Subcutaneous adipose tissue (tissue), 4 donors: ENCODE data around the gene TIPARP. TPM values are rescaled to one million over a fixed set of nuclear protein-coding genes. Genes with fewer than 3 reads are reported as not detected.

Experiments used
- CTCF ChIP-seq: fragments of 450-650 bp; IDR thresholded peaks from one replicate; pipeline ENCODE4 v1.5.1; 2016; ENCODE audit warnings: low read depth, mild to moderate bottlenecking, control low read depth, antibody characterized with exemption, moderate library complexity
- total RNA-seq, 4 donors: library from RNA; depleted of rRNA; stranded (reverse); fragments of >200 nt; gene quantifications; one replicate each; pipeline ENCODE4 v1.1.0, GENCODE V29; 2016

The TIPARP gene
- total RNA-seq, 4 donors from 2014 or later, result 32.2 to 70.1 (median 43.6) TPM

DNA sequence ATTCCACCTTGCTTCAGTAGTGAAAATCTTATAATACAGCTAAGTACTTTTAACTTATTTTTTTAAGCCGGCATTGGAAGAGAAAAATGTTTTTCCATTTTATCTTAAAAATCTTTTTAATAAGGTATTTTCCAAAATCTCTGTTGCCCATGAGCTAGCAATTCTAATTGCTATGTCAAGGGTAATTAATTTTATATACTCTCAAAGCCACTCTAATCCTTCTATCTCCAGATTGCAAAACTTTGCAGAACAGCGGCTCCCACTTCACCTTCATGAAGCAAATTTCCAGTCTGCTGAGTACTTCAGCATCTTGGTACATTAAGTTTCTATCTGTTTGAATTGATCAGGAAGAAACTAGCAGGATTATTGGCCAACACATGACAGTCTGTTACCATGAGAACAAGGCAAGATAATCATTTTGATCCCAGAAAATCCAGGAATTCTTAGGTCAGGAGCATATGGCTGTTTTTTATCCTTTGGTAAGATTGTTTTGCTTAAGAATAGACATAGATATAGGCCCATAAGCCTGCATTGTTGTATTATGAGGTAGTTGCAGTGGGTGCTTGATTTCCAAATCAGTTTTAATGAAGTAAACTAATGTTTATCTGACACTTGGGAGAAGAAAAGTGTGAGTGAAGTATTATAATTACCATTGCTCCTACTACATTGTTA is 6.0 kb downstream of the TIPARP start:
- no peak for TF ChIP-seq CTCF

DNA sequence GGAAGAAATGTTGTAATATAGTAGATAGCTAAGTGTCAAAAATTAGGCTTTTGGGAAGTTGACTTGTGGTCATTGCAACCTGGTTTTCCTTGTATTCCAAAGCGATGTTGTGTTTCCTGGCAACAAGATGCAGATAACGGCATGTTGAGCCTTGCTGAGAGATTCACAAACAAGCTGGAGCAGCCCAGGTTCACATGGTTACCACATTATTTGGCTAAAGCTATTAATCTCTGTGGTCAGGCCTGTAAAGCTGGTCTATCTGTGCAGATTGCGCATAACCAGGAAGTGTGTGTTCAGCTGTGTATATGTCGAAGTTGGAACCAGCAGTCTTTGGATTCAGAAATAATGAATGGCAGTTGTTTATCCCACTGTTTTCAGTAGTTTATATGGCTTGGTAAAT is 6.6 kb downstream of the TIPARP start:
- no peak for TF ChIP-seq CTCF

GRCh38 chr3:156682501-156682900 is 8.1 kb downstream of the TIPARP start:
- no peak for TF ChIP-seq CTCF

DNA sequence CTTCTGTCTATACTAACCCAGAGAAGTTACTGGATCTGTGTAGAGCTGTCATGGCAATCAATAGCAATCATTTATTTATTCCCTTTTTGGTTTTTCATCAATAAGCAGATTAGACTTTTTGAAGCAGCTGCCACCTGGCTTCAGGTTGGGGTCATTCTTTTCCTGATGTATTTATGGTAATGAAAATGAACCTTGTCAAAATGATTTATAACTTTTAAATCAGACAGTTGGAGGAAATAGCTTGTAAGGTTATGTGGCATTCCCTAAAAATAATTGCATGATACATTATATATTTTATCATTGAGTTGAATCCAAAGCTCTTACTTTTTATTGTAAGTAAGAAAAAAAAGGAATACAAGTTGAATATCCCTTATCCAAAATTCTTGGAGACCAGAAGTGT is 8.6 kb downstream of the TIPARP start:
- TF ChIP-seq CTCF, result no peak

- TF ChIP-seq CTCF, result no peak
Observed at GRCh38 chr3:156685198-156685597, 10.8 kb downstream of the TIPARP start.

GRCh38 chr3:156685752-156686151 is 11.4 kb downstream of the TIPARP start:
- TF ChIP-seq CTCF, result no peak

DNA sequence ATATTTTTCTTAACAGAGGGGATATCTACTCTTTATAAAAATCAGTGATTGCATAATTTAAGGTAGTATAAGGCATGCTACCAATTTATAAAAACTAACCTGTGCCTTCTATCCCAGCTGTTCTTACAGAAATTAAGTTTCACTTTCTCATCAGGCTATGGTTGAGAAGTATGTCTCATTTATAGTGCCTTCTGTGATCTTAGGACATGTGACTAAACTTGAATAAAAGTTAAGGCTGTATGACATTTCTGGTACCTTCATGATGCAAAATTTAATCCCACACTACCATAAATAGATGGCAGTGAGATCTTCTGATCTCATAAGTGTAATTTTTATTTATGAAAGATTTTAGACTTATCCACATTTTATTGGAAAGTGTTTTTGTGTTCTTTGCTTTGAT is 12.6 kb downstream of the TIPARP start:
- TF ChIP-seq CTCF, result no peak
